AG08396 (cell line): ENCODE results near the gene NEURL1B.

Experiments used
- DNase-seq: peaks from one replicate; pipeline ENCODE4 v3.0.0; 2012; ENCODE audit warnings: low spot score, mixed read lengths

The NEURL1B gene

GRCh38 chr5:172732201-172732865 is 91.3 kb downstream of the NEURL1B start:
- no peak for DNase-seq

GRCh38 chr5:172733131-172733973 is 92.3 kb downstream of the NEURL1B start:
- peak; percentile 87 for DNase-seq

- peak; percentile 21 for DNase-seq
Measured at GRCh38 chr5:172733974-172734346, 92.9 kb downstream of the NEURL1B start.

- no peak for DNase-seq
Measured at GRCh38 chr5:172735141-172735831, 94.2 kb downstream of the NEURL1B start.

- DNase-seq: no peak
Measured at GRCh38 chr5:172736508-172737135, 95.6 kb downstream of the NEURL1B start.

GRCh38 chr5:172739375-172739774 is 98.3 kb downstream of the NEURL1B start:
- DNase-seq: no peak

GRCh38 chr5:172740428-172741205 is 99.6 kb downstream of the NEURL1B start:
- peak; percentile 88 for DNase-seq
